ENCODE results near the gene ABLIM2.

DNA sequence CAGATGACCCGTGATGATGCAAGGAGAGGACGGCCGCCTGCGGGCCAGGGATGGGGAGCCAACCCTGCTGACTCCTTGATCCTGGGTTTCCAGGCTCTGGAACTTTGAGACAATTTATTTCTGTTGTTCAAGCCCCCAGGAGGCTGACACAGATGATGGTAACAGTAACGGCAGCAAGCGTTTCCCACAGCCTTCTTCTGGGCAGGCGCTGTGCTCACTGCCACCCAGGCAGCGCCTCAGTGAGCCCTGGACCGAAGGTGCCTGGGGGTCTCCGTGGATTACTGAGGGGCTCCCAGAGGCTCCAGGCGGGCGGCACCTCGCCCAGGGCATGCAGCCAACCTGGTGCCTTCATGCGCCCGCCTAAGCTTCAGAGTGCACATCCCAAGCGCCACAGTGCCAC, 115.0 kb downstream of the ABLIM2 start:
- TF ChIP-seq, protein P1, sequence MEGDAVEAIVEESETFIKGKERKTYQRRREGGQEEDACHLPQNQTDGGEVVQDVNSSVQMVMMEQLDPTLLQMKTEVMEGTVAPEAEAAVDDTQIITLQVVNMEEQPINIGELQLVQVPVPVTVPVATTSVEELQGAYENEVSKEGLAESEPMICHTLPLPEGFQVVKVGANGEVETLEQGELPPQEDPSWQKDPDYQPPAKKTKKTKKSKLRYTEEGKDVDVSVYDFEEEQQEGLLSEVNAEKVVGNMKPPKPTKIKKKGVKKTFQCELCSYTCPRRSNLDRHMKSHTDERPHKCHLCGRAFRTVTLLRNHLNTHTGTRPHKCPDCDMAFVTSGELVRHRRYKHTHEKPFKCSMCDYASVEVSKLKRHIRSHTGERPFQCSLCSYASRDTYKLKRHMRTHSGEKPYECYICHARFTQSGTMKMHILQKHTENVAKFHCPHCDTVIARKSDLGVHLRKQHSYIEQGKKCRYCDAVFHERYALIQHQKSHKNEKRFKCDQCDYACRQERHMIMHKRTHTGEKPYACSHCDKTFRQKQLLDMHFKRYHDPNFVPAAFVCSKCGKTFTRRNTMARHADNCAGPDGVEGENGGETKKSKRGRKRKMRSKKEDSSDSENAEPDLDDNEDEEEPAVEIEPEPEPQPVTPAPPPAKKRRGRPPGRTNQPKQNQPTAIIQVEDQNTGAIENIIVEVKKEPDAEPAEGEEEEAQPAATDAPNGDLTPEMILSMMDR (conservative IDR thresholded peaks at IDR 0.05; ENCODE audit: low read depth, low read length): no peak
- no peak for TF ChIP-seq EZH2 (IDR thresholded peaks at IDR 0.05; ENCODE audit: borderline replicate concordance, low read depth, low read length, poor library complexity, severe bottlenecking)
